A549 (cell line): Measurements from ENCODE around the gene SREBF1. TPM values are rescaled to one million over a fixed set of nuclear protein-coding genes. Genes with fewer than 3 reads are reported as not detected.

ENCODE experiments used
- ATAC-seq, 2 experiments: fragments of 200-7000 bp in 1 of 2; fragments of >200 bp in 1 of 2; cut with Nextera tagmentation in 1 of 2; cut with Tn5 transposase in 1 of 2; 3 replicates each; pipeline versions ENCODE4 v1.8.0 to v1.9.1; 2018 to 2020; ENCODE audit warnings: mild to moderate bottlenecking in 1 of 2, moderate library complexity in 1 of 2
- CTCF ChIA-PET: fragments of 300-600 bp; sonication (Branson Sonifier 250); formaldehyde crosslinking; extraction: SDS; loops from one replicate; lab custom pipeline; 2021; ENCODE audit warnings: antibody characterized with exemption, inconsistent platforms; lab: Yijun Ruan, JAX
- POLR2A ChIA-PET: fragments of 350-600 bp; formaldehyde crosslinking; extraction: SDS; loops from one replicate; lab custom pipeline; 2021; ENCODE audit warnings: antibody characterized with exemption, inconsistent platforms; lab: Yijun Ruan, JAX
- DNase-seq, 2 experiments: peaks; one replicate each; pipeline versions ENCODE4 v3.0.0 to v3.0.0-alpha.2; 2011 to 2016; ENCODE audit warnings: low read depth in 1 of 2, low spot score in 1 of 2
- FAIRE-seq: peaks from 2 replicates; lab custom pipeline; 2011; peaks lifted over from hg19 to GRCh38; lab: Jason Lieb, UNC
- H3K27ac ChIP-seq, 2 experiments: fragments of >200 bp; sonication (Bioruptor Twin); formaldehyde crosslinking; 3 replicates each; pipeline ENCODE4 v1.5.1; 2016 to 2017
- H3K4me1 ChIP-seq: fragments of >200 bp; sonication (Bioruptor Twin); formaldehyde crosslinking; 3 replicates; pipeline ENCODE4 v1.6.1; 2016
- H3K4me2 ChIP-seq: fragments of >200 bp; sonication (Bioruptor Twin); formaldehyde crosslinking; 3 replicates; pipeline ENCODE4 v1.6.1; 2016
- H3K4me3 ChIP-seq: fragments of >200 bp; sonication (Bioruptor Twin); formaldehyde crosslinking; 3 replicates; pipeline ENCODE4 v1.5.1; 2016
- H3K9me3 ChIP-seq: fragments of >200 bp; sonication (Bioruptor Twin); formaldehyde crosslinking; 3 replicates; pipeline ENCODE4 v1.6.1; 2016
- CBX2 ChIP-seq: fragments of 200-600 bp; sonication (generic); IDR thresholded peaks from 2 replicates; pipeline ENCODE4 v1.6.1; 2016; ENCODE audit warnings: low read depth, mild to moderate bottlenecking, borderline replicate concordance
- CEBPB ChIP-seq, 2 experiments: fragments of >200 bp in 1 of 2; sonication (Bioruptor Twin) in 1 of 2; formaldehyde crosslinking in 1 of 2; IDR thresholded peaks; 2 replicates each; pipeline ENCODE4 v1.6.1; 2012 to 2016
- EHF ChIP-seq: fragments of 250-450 bp; sonication (Bioruptor Pico); IDR thresholded peaks from 2 replicates; pipeline ENCODE4 v1.5.0; 2020; ENCODE audit warnings: mild to moderate bottlenecking
- FOSB ChIP-seq: fragments of 250-450 bp; sonication (Bioruptor Pico); IDR thresholded peaks from 2 replicates; pipeline ENCODE4 v1.5.0; 2020; ENCODE audit warnings: mild to moderate bottlenecking, moderate library complexity
- FOSL2 ChIP-seq, 2 experiments: fragments of 450-650 bp in 1 of 2; fragments of >200 bp in 1 of 2; sonication (Bioruptor Twin) in 1 of 2; formaldehyde crosslinking; IDR thresholded peaks; 2 replicates each; pipeline versions ENCODE4 v1.5.0 to v1.6.1; 2016 to 2020; ENCODE audit warnings: mild to moderate bottlenecking in 1 of 2, moderate library complexity in 1 of 2
- GATA3 ChIP-seq: IDR thresholded peaks from 2 replicates; pipeline ENCODE4 v1.6.1; 2012; ENCODE audit warnings: borderline replicate concordance
- JUN ChIP-seq, 2 experiments: fragments of >200 bp; sonication (Bioruptor Twin); formaldehyde crosslinking; IDR thresholded peaks; 2 replicates in 1 of 2; 3 replicates in 1 of 2; pipeline ENCODE4 v1.6.1; 2016 to 2017
- JUNB ChIP-seq: fragments of >200 bp; sonication (Bioruptor Twin); formaldehyde crosslinking; IDR thresholded peaks from 2 replicates; pipeline ENCODE4 v1.6.1; 2016
- KDM5A ChIP-seq: fragments of 200-600 bp; sonication (generic); IDR thresholded peaks from 2 replicates; pipeline ENCODE4 v1.6.1; 2016; ENCODE audit warnings: antibody characterized with exemption, mild to moderate bottlenecking
- MAZ ChIP-seq: fragments of 150-350 bp; IDR thresholded peaks from 2 replicates; pipeline ENCODE4 v1.6.1; 2014; ENCODE audit warnings: antibody characterized with exemption, low read depth, low read length, borderline replicate concordance
- NPAS2 ChIP-seq: fragments of 250-450 bp; sonication (Bioruptor Pico); IDR thresholded peaks from 2 replicates; pipeline ENCODE4 v1.8.0; 2022; ENCODE audit warnings: mild to moderate bottlenecking, moderate library complexity, borderline replicate concordance
- NR3C1 ChIP-seq: fragments of >200 bp; sonication (Bioruptor Twin); formaldehyde crosslinking; IDR thresholded peaks from 3 replicates; pipeline ENCODE4 v1.6.1; 2017
- POLR2AphosphoS2 ChIP-seq: conservative IDR thresholded peaks from 2 replicates; pipeline ENCODE4 v1.6.1; 2012; ENCODE audit warnings: low read length, improper control_type of control experiment, inconsistent platforms
- TFCP2L1 ChIP-seq: fragments of 250-450 bp; sonication (Bioruptor Pico); IDR thresholded peaks from 2 replicates; pipeline ENCODE4 v1.5.0; 2021; ENCODE audit warnings: mild to moderate bottlenecking
- WGBS: methylation state at CpG from one replicate; pipeline ENCODE4 v1.1.6; 2017; ENCODE audit errors: missing lambda C conversion rate; 5-methylcytosine and 5-hydroxymethylcytosine counted together
- polyA plus RNA-seq, 4 experiments: library from polyadenylated mRNA; depleted of rRNA in 3 of 4; stranded (reverse); fragments of >200 nt; fragmentation: RNase III in 1 of 4; extraction: RNeasy Plus Mini Kit Qiagen cat#74134 plus additional on column Dnase treatment in 1 of 4; gene quantifications; 2 replicates in 3 of 4; 3 replicates in 1 of 4; pipeline ENCODE4 v1.2.3, GENCODE V29; 2011 to 2017
- TF ChIP-seq, protein P1 (sequence below): fragments of 250-450 bp; sonication (Bioruptor Pico); IDR thresholded peaks from 2 replicates; pipeline ENCODE4 v1.5.0; 2021; ENCODE audit warnings: mild to moderate bottlenecking, moderate library complexity, borderline replicate concordance
- TF ChIP-seq, protein P2 (sequence below): fragments of 200-600 bp; sonication (generic); IDR thresholded peaks from 2 replicates; pipeline ENCODE4 v1.6.1; 2016; ENCODE audit warnings: antibody characterized with exemption, mild to moderate bottlenecking, moderate library complexity
- TF ChIP-seq, protein P3 (sequence below): fragments of >200 bp; sonication (Bioruptor Twin); formaldehyde crosslinking; IDR thresholded peaks from 3 replicates; pipeline ENCODE4 v1.5.1; 2016
- TF ChIP-seq, protein P4 (sequence below): IDR thresholded peaks from 2 replicates; pipeline ENCODE4 v1.6.1; 2012; ENCODE audit warnings: low read depth, borderline replicate concordance
- TF ChIP-seq, protein P5 (sequence below): IDR thresholded peaks from 2 replicates; pipeline ENCODE4 v1.6.1; 2012

The SREBF1 gene
- polyA plus RNA-seq, 2 of the 4 experiments (the other 2 are of a cell fraction): 47.4 to 159 TPM

DNA sequence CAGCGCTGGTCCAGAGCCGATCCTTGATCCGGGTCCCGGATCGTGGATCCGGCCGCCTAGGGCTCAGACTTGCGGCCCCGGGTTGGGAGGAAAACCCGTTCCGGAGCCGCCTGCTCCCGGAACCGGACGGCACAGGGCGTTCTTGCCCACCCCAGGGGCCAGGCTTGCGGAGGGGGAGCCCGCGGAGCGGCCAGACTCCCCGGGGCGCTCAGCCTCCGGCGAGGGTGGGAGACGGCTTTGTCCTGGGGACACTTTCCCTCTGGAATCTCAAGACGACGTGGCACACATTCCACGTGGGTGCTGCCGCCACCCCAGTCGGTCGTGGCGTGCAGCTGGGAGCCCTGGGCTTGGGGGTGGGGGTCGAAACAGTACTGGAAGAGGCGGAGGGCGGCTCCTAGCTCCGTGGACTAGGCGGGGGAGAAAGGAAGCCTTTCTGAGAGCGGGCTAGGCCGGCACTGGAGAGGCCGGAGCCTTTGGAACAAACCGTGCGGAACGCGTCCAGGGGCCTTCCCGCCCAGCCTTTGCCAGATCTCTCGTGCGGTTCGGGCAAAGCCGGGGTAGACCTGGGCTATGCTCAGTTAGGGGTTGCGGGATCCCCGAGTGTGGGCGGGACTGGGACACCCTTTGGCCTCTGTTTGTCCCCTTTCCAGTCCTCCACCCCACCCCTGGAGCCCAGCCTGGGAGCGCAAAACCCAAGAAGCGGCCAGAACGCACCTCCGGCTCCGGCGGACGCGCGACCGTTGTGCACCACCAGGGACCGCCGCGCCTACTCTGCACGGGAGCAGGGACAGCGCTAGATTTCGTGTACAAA lies 26.5 kb downstream of the SREBF1 start:
- H3K4me2 ChIP-seq: no peak overlapping the region
- CTCF ChIA-PET: interaction anchor here (0.6 to 30.5 kb wide), 9 partner anchors 18 to 128 kb away, joined by 3 to 859 read pairs (median 6); partner anchors contain the start of genes RAI1 and SREBF1
- no peaks in the 10 kb centered on the region for H3K9me3 ChIP-seq
- peaks cover 52% of the 10 kb centered on the region for H3K4me1 ChIP-seq
- peak in 1 of 2 experiments; percentile 7; a peak in 3 of 6 replicates for ATAC-seq
- TF ChIP-seq, protein P1, sequence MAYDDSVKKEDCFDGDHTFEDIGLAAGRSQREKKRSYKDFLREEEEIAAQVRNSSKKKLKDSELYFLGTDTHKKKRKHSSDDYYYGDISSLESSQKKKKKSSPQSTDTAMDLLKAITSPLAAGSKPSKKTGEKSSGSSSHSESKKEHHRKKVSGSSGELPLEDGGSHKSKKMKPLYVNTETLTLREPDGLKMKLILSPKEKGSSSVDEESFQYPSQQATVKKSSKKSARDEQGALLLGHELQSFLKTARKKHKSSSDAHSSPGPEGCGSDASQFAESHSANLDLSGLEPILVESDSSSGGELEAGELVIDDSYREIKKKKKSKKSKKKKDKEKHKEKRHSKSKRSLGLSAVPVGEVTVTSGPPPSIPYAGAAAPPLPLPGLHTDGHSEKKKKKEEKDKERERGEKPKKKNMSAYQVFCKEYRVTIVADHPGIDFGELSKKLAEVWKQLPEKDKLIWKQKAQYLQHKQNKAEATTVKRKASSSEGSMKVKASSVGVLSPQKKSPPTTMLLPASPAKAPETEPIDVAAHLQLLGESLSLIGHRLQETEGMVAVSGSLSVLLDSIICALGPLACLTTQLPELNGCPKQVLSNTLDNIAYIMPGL: no peak
- TF ChIP-seq NPAS2 (CRISPR knock-in tag) (no peak), TFCP2L1 (0 out of 2 replicates have a peak, but pooled peaks have one; percentile 11), POLR2AphosphoS2 (peak; percentile 95; the same call in 1 of the 2 replicates), JUNB (no peak), CEBPB (IDR thresholded peaks at IDR 0.05) (no peak), FOSL2 (IDR thresholded peaks at IDR 0.05) (no peak), FOSL2 (CRISPR knock-in tag; IDR thresholded peaks at IDR 0.05) (0 out of 2 replicates have a peak, but pooled peaks have one; percentile 8), CBX2 (no peak), NR3C1 (no peak), EHF (CRISPR knock-in tag) (no peak), FOSB (CRISPR knock-in tag) (peak; percentile 56; the same call in 1 of the 2 replicates), GATA3 (peak; percentile 19; the same call in 1 of the 2 replicates), MAZ (no peak), KDM5A (no peak), JUN (IDR thresholded peaks at IDR 0.05) (peak in 1 of 2 experiments; percentile 44; a peak in 3 of 5 replicates)
- TF ChIP-seq, protein P2, sequence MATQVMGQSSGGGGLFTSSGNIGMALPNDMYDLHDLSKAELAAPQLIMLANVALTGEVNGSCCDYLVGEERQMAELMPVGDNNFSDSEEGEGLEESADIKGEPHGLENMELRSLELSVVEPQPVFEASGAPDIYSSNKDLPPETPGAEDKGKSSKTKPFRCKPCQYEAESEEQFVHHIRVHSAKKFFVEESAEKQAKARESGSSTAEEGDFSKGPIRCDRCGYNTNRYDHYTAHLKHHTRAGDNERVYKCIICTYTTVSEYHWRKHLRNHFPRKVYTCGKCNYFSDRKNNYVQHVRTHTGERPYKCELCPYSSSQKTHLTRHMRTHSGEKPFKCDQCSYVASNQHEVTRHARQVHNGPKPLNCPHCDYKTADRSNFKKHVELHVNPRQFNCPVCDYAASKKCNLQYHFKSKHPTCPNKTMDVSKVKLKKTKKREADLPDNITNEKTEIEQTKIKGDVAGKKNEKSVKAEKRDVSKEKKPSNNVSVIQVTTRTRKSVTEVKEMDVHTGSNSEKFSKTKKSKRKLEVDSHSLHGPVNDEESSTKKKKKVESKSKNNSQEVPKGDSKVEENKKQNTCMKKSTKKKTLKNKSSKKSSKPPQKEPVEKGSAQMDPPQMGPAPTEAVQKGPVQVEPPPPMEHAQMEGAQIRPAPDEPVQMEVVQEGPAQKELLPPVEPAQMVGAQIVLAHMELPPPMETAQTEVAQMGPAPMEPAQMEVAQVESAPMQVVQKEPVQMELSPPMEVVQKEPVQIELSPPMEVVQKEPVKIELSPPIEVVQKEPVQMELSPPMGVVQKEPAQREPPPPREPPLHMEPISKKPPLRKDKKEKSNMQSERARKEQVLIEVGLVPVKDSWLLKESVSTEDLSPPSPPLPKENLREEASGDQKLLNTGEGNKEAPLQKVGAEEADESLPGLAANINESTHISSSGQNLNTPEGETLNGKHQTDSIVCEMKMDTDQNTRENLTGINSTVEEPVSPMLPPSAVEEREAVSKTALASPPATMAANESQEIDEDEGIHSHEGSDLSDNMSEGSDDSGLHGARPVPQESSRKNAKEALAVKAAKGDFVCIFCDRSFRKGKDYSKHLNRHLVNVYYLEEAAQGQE: peak; percentile 28; the same call in 1 of the 2 replicates
- TF ChIP-seq, protein P3, sequence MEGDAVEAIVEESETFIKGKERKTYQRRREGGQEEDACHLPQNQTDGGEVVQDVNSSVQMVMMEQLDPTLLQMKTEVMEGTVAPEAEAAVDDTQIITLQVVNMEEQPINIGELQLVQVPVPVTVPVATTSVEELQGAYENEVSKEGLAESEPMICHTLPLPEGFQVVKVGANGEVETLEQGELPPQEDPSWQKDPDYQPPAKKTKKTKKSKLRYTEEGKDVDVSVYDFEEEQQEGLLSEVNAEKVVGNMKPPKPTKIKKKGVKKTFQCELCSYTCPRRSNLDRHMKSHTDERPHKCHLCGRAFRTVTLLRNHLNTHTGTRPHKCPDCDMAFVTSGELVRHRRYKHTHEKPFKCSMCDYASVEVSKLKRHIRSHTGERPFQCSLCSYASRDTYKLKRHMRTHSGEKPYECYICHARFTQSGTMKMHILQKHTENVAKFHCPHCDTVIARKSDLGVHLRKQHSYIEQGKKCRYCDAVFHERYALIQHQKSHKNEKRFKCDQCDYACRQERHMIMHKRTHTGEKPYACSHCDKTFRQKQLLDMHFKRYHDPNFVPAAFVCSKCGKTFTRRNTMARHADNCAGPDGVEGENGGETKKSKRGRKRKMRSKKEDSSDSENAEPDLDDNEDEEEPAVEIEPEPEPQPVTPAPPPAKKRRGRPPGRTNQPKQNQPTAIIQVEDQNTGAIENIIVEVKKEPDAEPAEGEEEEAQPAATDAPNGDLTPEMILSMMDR: no peak
- TF ChIP-seq, protein P4, sequence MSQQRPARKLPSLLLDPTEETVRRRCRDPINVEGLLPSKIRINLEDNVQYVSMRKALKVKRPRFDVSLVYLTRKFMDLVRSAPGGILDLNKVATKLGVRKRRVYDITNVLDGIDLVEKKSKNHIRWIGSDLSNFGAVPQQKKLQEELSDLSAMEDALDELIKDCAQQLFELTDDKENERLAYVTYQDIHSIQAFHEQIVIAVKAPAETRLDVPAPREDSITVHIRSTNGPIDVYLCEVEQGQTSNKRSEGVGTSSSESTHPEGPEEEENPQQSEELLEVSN: no peak
- TF ChIP-seq, protein P5, sequence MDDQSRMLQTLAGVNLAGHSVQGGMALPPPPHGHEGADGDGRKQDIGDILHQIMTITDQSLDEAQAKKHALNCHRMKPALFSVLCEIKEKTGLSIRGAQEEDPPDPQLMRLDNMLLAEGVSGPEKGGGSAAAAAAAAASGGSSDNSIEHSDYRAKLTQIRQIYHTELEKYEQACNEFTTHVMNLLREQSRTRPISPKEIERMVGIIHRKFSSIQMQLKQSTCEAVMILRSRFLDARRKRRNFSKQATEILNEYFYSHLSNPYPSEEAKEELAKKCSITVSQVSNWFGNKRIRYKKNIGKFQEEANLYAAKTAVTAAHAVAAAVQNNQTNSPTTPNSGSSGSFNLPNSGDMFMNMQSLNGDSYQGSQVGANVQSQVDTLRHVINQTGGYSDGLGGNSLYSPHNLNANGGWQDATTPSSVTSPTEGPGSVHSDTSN: peak; percentile 28; the same call in 1 of the 2 replicates
- FAIRE-seq: no peak
- H3K27ac ChIP-seq: peak overlapping the region in 1 of 2 experiments; percentile 50; a peak in 3 of 6 replicates
- peak in 1 of 2 experiments; percentile 64 for DNase-seq
- POLR2A ChIA-PET: interaction anchor here (5.2 kb wide), 1 partner anchor 26 kb away, joined by 38 read pairs; the partner anchor contains the start of gene SREBF1
- H3K4me3 ChIP-seq: no peak overlapping the region
- 86% methylated on average over 68 of the region's 68 CpGs for WGBS
